A673 (cell line): Measurements from ENCODE around the gene SLC35G1.
A peak's percentile ranks its signal among the peaks of the same experiment; 100 is the strongest.

Experiments
- EZH2 ChIP-seq: fragments of 200-600 bp; sonication (generic); IDR thresholded peaks from 2 replicates; pipeline ENCODE4 v1.6.1; 2017; ENCODE audit warnings: borderline replicate concordance, low read depth, mild to moderate bottlenecking, mixed read lengths, antibody characterized with exemption, low read length; ENCODE audit not compliant: poor library complexity, severe bottlenecking
- TF ChIP-seq, protein P1 (sequence below): fragments of 300-800, 200-600 bp; sonication (generic); conservative IDR thresholded peaks from 2 replicates; pipeline ENCODE4 v1.5.1; 2017; ENCODE audit warnings: low read depth, mild to moderate bottlenecking, antibody characterized with exemption, low read length, moderate library complexity, mixed read lengths

DNA sequence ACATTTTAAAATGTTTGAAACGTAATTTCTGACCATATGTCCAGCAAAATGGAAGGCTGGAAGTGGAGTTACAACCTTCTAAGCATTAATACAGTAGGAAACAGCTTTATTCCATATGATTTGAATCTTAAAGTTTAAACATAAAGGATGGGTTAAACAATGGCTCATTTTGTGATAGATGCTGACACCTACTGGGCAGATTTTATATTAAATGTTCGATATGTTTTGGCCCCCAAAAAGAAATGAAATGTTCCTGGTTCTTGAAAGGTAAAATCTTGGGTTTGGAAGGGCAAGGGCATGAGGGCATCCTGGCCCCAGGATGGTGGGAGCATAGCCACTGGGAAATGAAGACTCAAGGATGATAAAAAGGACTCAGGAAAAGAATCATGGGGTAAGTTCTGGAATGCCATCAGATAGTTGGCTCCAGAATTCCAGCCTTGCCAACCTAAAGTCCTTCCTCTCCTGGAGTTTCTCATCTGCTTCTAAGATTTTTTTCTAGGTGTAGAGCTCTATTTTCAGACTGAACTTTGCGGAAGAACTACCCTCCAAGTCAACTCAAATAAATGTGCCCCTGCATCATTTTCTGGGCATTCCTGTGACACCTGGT, 34.6 kb upstream of the SLC35G1 start:
- TF ChIP-seq, protein P1, sequence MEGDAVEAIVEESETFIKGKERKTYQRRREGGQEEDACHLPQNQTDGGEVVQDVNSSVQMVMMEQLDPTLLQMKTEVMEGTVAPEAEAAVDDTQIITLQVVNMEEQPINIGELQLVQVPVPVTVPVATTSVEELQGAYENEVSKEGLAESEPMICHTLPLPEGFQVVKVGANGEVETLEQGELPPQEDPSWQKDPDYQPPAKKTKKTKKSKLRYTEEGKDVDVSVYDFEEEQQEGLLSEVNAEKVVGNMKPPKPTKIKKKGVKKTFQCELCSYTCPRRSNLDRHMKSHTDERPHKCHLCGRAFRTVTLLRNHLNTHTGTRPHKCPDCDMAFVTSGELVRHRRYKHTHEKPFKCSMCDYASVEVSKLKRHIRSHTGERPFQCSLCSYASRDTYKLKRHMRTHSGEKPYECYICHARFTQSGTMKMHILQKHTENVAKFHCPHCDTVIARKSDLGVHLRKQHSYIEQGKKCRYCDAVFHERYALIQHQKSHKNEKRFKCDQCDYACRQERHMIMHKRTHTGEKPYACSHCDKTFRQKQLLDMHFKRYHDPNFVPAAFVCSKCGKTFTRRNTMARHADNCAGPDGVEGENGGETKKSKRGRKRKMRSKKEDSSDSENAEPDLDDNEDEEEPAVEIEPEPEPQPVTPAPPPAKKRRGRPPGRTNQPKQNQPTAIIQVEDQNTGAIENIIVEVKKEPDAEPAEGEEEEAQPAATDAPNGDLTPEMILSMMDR: peak; percentile 70
- TF ChIP-seq EZH2: no peak
